ENCODE data around the gene GGT6. TPM values are rescaled to one million over a fixed set of nuclear protein-coding genes. Genes with fewer than 3 reads are reported as not detected.

Gene GGT6
- total RNA-seq, 1 donor from 2014 or later = not detected

GRCh38 chr17:4588898-4589625, 28.7 kb upstream of the GGT6 start:
- no peak overlapping the region for H3K4me3 Mint-ChIP-seq (ENCODE audit: unreplicated experiment)
- no peak overlapping the region for H3K4me2 ChIP-seq (ENCODE audit: low read length)
- no peaks in the 10 kb centered on the region for H3K79me2 ChIP-seq (ENCODE audit: insufficient read depth, low read length)
- TF ChIP-seq CTCF (IDR thresholded peaks at IDR 0.05; ENCODE audit: insufficient read depth, low read depth, low read length) = no peak
- no peak for TF ChIP-seq EZH2 (IDR thresholded peaks at IDR 0.05; ENCODE audit: insufficient read depth, low read length)
- H3K4me3 ChIP-seq (ENCODE audit: insufficient read depth, low read depth, low read length) = no peak overlapping the region
- no peaks in the 10 kb centered on the region for H3K36me3 Mint-ChIP-seq (ENCODE audit: low read depth, unreplicated experiment)
- no peaks in the 10 kb centered on the region for H4K20me1 ChIP-seq (ENCODE audit: insufficient read depth, low read length)
- H3K9ac ChIP-seq (ENCODE audit: low read length) = no peak overlapping the region
- H3K9me3 ChIP-seq (ENCODE audit: insufficient read depth, low read depth, low read length) = no peaks in the 10 kb centered on the region
- no peak overlapping the region for H3K27ac ChIP-seq (ENCODE audit: low read depth, low read length)
- DNase-seq (ENCODE audit: low read depth) = no peak
- peaks cover 25% of the 10 kb centered on the region for H3K27me3 ChIP-seq (ENCODE audit: insufficient read depth, low read length)
- H3K36me3 ChIP-seq (ENCODE audit: insufficient read depth, low read length) = no peaks in the 10 kb centered on the region
- no peak overlapping the region for H2AFZ ChIP-seq (ENCODE audit: low read depth, low read length)
- peaks cover 3% of the 10 kb centered on the region for H3K9me3 Mint-ChIP-seq (ENCODE audit: unreplicated experiment)
- H3K4me1 ChIP-seq (ENCODE audit: insufficient read depth, low read length) = peaks cover 2% of the 10 kb centered on the region
- peaks cover 65% of the 10 kb centered on the region for H3K27me3 Mint-ChIP-seq (ENCODE audit: low read depth, unreplicated experiment)
- no peak for FAIRE-seq
- no peaks in the 10 kb centered on the region for H3K4me1 Mint-ChIP-seq (ENCODE audit: low read depth, unreplicated experiment)
- H3K27ac Mint-ChIP-seq (ENCODE audit: unreplicated experiment) = no peak overlapping the region

- peaks cover 1% of the 10 kb centered on the region for H3K4me1 Mint-ChIP-seq (ENCODE audit: low read depth, unreplicated experiment)
- peaks cover 31% of the 10 kb centered on the region for H3K27me3 ChIP-seq (ENCODE audit: insufficient read depth, low read length)
- no peaks in the 10 kb centered on the region for H3K9me3 ChIP-seq (ENCODE audit: insufficient read depth, low read depth, low read length)
- H3K27ac ChIP-seq (ENCODE audit: low read depth, low read length) = no peak overlapping the region
- H3K36me3 ChIP-seq (ENCODE audit: insufficient read depth, low read length) = no peaks in the 10 kb centered on the region
- FAIRE-seq (no peak), DNase-seq (ENCODE audit: low read depth) (no peak)
- peaks cover 2% of the 10 kb centered on the region for H3K4me1 ChIP-seq (ENCODE audit: insufficient read depth, low read length)
- no peak overlapping the region for H3K4me2 ChIP-seq (ENCODE audit: low read length)
- H3K79me2 ChIP-seq (ENCODE audit: insufficient read depth, low read length) = no peaks in the 10 kb centered on the region
- H3K4me3 ChIP-seq (ENCODE audit: insufficient read depth, low read depth, low read length) = no peak overlapping the region
- no peaks in the 10 kb centered on the region for H4K20me1 ChIP-seq (ENCODE audit: insufficient read depth, low read length)
- no peak overlapping the region for H3K4me3 Mint-ChIP-seq (ENCODE audit: unreplicated experiment)
- TF ChIP-seq CTCF (IDR thresholded peaks at IDR 0.05; ENCODE audit: insufficient read depth, low read depth, low read length) (no peak), EZH2 (IDR thresholded peaks at IDR 0.05; ENCODE audit: insufficient read depth, low read length) (no peak)
- H3K36me3 Mint-ChIP-seq (ENCODE audit: low read depth, unreplicated experiment) = no peaks in the 10 kb centered on the region
- H3K27me3 Mint-ChIP-seq (ENCODE audit: low read depth, unreplicated experiment) = peaks cover 68% of the 10 kb centered on the region
- no peak overlapping the region for H3K27ac Mint-ChIP-seq (ENCODE audit: unreplicated experiment)
- H2AFZ ChIP-seq (ENCODE audit: low read depth, low read length) = no peak overlapping the region
- no peak overlapping the region for H3K9ac ChIP-seq (ENCODE audit: low read length)
- H3K9me3 Mint-ChIP-seq (ENCODE audit: unreplicated experiment) = peaks cover 3% of the 10 kb centered on the region
Measured at GRCh38 chr17:4588391-4588790, 28.0 kb upstream of the GGT6 start.

GRCh38 chr17:4587803-4588202, 27.4 kb upstream of the GGT6 start:
- Histone ChIP-seq H3K4me1 (ENCODE audit: insufficient read depth, low read length) (peaks cover 2% of the 10 kb centered on the region), H3K4me2 (ENCODE audit: low read length) (no peak overlapping the region), H4K20me1 (ENCODE audit: insufficient read depth, low read length) (no peaks in the 10 kb centered on the region), H3K4me3 (ENCODE audit: insufficient read depth, low read depth, low read length) (no peak overlapping the region), H2AFZ (ENCODE audit: low read depth, low read length) (no peak overlapping the region), H3K27ac (ENCODE audit: low read depth, low read length) (no peak overlapping the region), H3K79me2 (ENCODE audit: insufficient read depth, low read length) (no peaks in the 10 kb centered on the region), H3K36me3 (ENCODE audit: insufficient read depth, low read length) (no peaks in the 10 kb centered on the region), H3K9ac (ENCODE audit: low read length) (no peak overlapping the region), H3K9me3 (ENCODE audit: insufficient read depth, low read depth, low read length) (no peaks in the 10 kb centered on the region), H3K27me3 (ENCODE audit: insufficient read depth, low read length) (peaks cover 37% of the 10 kb centered on the region)
- peaks cover 1% of the 10 kb centered on the region for H3K4me1 Mint-ChIP-seq (ENCODE audit: low read depth, unreplicated experiment)
- FAIRE-seq = no peak
- no peaks in the 10 kb centered on the region for H3K36me3 Mint-ChIP-seq (ENCODE audit: low read depth, unreplicated experiment)
- peaks cover 72% of the 10 kb centered on the region for H3K27me3 Mint-ChIP-seq (ENCODE audit: low read depth, unreplicated experiment)
- no peak for TF ChIP-seq CTCF (IDR thresholded peaks at IDR 0.05; ENCODE audit: insufficient read depth, low read depth, low read length)
- no peak for TF ChIP-seq EZH2 (IDR thresholded peaks at IDR 0.05; ENCODE audit: insufficient read depth, low read length)
- no peak for DNase-seq (ENCODE audit: low read depth)
- no peak overlapping the region for H3K4me3 Mint-ChIP-seq (ENCODE audit: unreplicated experiment)
- H3K9me3 Mint-ChIP-seq (ENCODE audit: unreplicated experiment) = peaks cover 3% of the 10 kb centered on the region
- H3K27ac Mint-ChIP-seq (ENCODE audit: unreplicated experiment) = no peak overlapping the region

Data from astrocyte (in vitro differentiated cells and primary cell).